NCI-H146 treated with DMSO at 0.1 percent for 48 hours (cell line): ENCODE results near the gene RAB39B.
A peak's percentile ranks its signal among the peaks of the same experiment; 100 is the strongest.
"Not testable (repeated sequence)": the region's sequence is repeated elsewhere in the genome, so short reads cannot be mapped to it uniquely, and the experiment has no call there.

Source experiments
- DNase-seq: peaks from one replicate; lab custom pipeline; 2025; ENCODE audit not compliant: unreplicated experiment; lab: John Stamatoyannopoulos, UW

RAB39B gene, protein sequence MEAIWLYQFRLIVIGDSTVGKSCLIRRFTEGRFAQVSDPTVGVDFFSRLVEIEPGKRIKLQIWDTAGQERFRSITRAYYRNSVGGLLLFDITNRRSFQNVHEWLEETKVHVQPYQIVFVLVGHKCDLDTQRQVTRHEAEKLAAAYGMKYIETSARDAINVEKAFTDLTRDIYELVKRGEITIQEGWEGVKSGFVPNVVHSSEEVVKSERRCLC

DNA sequence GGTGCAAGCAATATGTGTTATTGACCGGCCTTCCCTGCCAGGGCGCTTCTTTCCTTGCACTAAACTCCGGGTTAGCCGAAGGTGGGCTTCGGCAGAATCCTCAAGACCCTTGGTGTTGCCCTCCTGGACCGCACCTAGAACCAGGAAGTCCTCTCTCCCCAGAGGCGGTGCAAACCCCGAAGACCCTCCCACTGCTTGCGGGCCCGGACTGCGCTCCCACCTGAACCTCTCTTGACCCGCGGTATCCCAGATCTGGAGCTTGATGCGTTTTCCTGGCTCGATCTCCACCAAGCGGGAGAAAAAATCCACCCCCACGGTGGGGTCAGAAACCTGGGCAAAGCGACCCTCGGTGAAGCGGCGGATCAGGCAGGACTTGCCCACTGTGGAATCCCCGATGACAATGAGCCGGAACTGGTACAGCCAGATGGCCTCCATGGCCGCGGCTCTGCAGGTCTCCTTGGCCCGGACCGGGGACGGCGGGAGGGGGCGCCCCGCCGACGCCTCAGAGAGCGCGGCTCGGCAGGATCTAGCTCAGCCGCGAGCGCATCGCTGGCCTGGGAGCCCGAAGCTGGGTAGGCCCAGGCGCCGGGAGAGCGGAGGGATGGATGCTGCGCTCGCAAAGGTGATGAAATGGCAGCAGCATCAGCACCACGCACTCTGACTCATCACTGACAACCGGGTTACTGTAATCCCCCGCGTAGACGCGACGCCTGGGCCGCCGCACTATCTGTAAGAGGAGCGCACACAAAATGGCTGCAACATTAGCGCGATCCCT is at the start of gene RAB39B:
TSS of gene RAB39B (minus strand) at position 638 of the 775 bp plus-strand sequence. CDS start at position 435, 203 bp downstream.
- peak; percentile 45 for DNase-seq

DNA sequence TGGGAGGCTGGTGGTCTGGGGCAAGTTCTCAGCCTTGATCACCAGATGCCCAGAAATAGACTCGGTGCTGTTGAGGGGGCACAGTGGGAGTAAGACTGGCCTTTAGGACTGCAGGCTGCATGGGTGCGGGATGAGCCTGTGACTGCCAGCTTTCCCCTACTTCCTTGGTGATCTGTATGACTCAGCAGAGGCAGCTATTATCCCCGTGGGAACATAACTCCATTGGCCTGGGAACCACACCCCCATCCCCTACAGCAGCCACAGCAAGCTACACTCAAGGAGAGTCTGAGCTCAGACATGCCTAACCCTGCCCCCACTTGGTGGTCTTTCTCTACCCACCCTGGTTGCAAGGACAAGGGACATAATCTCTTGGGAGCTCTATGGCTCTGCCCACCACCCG is 49.5 kb upstream of the RAB39B start:
- DNase-seq: no peak

DNA sequence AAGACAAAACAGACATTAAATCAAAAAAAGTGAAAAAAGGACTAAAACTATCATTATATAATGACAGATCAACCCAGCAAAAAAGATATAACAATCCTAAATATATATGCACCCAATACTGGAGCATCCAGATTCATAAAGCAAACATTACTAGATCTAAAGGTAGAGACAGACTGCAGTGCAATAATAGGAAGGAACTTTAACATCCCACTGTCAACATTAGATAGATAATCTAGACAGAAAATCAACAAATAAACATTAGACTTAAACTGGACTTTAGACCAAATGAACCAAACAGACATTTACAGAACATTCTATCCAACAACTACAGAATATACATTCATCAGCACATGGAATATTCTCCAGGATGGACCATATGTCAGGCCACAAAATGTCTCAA is 29.5 kb upstream of the RAB39B start:
- no peak for DNase-seq

DNA sequence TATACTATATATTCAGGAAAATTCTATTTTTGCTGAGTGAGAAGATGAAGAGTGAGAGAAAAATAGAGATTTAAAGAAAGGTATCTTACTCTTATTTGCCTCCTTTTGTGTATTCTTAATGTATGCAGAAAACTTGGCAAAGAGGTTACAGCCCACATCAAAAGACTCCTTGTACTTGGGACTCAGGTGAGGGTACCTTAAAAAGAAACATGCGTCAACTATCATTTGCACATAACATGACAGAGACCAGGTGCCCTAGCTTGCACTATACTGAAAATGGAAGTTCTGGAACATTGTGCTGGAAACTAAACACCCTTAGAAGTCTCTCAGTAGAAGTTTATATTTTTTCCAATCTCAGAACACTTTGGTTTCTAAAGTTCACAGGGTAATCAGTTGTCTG is 15.6 kb upstream of the RAB39B start:
- DNase-seq: no peak

DNA sequence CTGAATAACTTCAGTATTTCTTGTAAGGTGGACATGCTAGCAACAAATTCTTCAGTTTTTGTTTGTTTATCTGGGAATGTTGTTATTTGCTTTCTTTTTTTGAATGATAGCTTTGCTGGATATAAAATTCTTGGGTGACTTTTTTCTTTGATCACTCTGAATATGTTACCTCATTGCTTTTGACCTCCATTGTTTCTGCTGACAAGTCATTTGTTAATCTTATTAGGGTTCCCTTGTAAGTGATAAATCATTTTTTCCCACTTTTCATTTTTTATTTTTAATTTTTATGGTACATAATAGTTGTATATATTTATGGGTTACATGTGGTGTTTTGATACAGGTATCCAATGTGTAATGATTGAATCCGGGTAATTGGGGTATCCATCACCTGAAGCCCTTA is 6.7 kb upstream of the RAB39B start:
- DNase-seq: no peak

DNA sequence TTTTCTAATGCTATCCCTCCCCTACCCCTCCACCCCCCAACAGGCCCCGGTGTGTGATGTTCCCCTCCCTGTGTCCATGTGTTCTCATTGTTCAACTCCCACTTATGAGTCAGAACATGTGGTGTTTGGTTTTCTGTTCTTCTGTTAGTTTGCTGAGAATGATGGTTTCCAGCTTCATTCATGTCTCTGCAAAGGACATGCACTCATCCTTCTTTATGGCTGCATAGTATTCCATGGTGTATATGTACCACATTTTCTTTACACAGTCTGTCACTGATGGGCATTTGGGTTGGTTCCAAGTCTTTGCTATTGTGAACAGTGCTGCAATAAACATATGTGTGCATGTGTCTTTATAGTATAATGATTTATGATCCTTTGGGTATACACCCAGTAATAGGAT is 3.7 kb upstream of the RAB39B start:
- DNase-seq: not testable (repeated sequence)

DNA sequence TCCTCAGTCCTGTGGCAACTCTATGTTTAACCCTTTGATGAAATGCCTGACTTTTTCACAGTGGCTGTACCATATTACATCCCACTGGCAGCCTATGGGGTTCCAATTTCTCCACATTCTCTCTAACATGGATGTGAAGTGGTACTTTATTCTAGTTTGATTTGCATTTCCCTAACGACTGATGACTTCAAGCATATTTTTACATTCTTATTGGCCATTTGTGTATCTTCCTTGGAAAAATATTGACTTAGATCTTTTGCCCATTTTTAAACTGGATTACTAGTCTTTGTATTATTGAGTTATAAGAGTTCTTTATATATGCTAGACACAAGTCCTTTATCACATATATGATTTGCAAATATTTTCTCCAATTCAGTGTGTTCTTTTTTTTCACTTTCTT is 2.1 kb upstream of the RAB39B start:
- DNase-seq: no peak

DNA sequence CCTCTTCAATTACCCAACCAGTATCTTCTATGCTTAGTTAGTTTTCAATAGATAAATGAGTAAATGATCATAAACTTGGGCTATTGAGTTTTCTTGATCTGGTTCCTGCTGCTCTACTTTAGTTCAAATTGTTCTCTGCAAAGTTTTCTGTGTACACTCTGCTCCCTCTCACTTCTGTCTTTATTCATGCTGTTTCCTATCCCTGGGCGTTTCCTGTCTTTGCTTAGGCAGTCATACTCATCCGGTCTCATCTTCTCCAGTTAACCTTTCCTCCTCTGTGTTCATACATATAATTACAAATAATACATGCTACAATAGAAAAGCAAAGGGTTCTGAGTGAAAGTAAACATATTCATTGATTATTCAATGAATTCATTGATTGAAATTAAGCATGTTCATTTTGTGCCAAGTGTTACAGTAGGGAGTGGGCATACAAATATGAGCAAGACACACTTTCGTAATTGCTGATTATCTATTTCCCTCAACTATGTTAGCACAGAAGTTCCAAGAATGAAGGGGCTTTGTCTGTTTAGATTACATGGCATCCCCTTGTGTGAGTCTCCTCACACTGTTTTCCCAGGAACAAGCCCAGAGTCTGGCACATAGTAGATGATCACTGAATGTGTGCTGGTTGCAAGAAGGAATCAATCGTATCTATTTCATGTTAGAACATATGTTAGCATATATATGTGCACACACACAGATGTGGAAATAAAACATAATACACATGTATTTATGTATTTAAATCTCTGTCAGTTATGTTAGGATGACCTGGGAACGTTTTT is 1.1 kb downstream of the RAB39B start:
- DNase-seq: peak; percentile 28

DNA sequence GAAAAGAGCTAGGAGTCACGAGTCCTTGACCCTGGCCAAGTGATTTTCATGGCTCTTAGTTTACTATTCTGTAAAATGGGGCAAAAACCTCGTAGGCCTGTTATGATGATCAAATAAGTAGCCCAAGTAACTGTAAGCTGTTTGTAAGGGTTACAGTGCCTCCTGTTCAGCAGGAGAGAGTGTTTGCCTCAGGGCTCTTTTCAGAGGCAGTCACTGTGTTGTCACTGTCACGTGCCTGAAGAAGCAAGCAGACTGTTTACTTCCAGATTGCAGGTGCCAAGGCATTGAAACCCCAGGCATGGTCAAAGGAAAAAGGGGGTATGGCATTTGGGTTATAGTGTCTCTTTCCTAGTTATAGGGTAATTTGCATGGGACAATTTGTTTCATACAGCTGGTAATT is 4.5 kb downstream of the RAB39B start:
- DNase-seq: no peak

DNA sequence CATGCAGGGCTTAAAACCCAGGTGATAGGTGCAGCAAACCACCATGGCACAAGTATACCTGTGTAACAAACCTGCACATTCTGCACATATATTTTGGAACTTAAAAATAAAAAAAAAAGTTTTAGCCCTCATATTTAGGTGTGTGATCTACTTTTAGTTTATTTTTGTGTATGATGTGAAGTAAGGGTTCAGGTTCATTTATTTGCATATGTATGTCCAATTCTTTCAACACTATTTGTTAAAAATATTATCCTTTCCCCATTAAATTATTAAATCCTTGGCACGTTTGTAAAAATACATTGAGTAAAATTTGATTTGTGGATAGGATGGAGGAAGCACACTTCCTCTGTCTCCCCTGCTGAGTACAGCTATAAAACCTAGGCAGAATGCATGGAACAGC is 12.9 kb downstream of the RAB39B start:
- DNase-seq: no peak

DNA sequence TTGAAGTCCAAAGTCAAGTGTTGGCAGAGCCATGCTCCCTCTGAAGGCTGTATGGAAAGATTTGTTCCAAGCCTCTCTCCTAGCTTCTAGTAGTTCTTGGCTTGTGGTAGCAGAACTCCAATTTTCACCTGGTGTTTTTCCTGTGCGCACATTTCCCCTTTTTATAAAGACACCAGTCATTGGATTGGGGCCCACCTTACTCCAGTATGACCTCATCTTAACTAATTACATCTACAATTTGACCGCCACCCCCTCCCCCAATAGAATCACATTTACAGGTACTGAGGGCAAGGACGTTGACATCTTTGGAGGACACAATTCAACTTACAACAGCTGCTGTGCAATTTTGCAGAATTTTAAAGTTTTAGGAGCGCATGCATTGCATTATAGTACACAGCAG is 16.8 kb downstream of the RAB39B start:
- DNase-seq: no peak

DNA sequence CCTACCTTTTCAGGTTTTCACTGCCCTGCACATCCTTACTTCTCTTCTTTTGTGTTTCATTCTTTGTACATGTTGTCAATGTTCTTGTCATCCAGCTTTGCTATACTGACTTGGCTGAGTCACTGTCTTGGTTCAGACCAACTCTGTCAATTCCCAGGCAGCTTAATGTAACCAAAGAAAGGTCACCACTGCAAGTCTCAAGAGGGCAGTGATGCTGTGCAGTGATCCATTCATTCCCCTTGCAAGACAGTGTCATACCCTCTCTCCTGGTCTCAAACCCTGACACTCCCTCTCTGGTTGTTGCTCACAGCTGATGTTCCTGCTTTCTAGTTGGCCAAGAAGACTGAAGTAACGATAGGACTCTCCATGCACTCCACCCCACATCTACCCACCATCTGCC is 17.5 kb downstream of the RAB39B start:
- DNase-seq: no peak

DNA sequence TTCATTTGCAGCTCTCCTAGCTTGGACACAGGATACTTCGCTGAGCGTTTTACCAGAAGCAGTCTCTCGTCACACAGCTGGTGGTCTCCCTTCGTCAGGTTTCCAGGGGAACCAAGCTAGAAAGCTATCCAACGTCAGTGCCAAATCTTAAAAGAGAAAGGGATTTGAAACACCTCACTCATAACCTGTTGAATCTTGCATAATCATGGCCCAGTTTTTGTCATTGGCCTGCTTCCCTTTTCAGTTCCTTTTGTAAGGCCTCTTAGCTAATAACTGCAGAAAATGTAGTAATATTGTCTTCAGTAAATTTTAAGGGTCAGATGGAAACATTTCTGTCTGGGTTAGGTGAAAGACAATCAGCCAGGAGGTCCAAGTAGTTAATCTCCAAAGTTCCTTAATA is 22.0 kb downstream of the RAB39B start:
- DNase-seq: no peak

DNA sequence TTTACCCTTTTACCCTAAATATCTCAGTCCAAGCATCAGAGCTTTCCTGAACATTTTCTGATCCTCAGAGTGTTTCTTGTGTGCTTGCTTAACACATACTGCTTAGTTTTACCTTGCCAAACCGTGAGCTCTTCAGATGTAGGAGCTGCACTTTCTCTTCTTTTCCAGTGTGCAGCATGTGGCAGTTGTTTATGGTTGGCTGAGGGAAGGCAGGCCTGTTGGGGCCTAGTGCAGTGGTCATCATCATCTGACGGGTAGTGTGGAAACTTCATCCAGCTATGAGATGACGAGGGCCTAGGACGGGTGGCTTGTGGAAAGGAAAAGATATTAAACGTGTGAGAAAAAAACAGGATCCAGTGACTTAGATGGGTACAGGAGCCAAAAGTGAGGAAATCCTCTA is 26.6 kb downstream of the RAB39B start:
- DNase-seq: no peak

DNA sequence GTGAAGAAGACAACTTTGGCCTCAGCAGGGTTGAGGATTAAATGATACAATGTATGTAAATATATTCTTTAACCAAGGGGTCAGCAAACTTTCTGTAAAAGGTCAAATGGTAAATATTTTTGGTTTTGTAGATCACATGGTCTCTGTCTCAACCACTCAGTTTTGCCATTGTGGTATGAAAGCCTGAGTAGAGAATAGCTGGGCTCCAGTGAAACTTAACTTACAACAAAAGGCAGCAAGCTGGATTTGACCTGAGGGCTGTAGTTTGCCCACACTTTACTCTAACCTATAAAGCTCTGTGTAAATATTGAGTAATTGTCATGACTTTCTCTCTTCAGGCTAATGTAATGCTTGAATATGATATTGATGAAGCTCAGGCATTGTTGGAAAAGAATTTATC is 28.4 kb downstream of the RAB39B start:
- DNase-seq: no peak

DNA sequence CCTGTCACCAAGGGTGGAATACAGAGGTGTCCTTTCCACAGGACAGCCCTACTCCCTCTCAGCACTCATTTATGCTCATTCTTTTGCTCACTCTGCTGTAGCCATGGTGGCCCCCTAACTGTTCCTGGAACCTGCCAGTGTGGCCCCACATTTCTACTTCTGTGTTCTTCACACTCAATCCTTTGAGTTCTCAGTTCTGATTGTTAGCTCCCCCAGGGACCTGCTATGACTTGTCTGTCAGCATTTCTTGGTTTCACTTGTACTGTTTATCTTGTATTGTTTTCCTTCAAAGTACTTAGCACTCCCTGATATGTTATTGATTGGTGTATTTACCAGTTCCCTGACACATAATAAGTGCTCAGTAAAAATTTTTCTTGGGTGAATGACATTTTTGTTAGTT is 33.1 kb downstream of the RAB39B start:
- DNase-seq: no peak

DNA sequence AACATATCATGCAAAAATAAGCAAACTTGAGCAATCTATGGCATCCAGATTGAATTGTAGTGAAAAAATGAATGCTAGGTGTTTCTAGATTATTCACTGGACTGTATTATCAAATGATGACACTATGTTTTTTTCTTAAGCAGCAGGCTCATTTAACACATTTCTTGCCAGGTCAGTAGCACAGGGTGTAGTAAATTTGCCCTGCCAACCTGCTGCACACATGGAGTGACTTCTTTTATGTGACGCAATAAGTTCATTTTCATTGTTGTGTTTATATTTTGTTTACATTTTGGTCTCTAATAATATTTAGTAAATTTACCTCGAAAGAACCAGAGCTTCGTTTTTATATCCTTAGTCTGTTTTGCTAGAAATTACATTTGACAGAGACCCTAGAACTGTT is 38.5 kb downstream of the RAB39B start:
- no peak for DNase-seq

DNA sequence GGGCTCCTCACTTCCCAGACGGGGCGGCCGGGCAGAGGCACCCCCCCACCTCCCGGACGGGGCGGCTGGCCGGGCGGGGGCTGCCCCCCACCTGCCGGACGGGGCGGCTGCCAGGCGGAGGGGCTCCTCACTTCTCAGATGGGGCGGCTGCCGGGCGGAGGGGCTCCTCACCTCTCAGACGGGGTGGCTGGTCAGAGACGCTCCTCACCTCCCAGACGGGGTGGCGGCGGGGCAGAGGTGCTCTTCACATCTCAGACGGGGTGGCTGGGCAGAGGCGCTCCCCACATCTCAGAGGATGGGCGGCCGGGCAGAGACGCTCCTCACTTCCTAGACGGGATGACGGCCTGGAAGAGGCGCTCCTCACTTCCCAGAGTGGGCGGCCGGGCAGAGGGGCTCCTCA is 40.5 kb downstream of the RAB39B start:
- not testable (repeated sequence) for DNase-seq

DNA sequence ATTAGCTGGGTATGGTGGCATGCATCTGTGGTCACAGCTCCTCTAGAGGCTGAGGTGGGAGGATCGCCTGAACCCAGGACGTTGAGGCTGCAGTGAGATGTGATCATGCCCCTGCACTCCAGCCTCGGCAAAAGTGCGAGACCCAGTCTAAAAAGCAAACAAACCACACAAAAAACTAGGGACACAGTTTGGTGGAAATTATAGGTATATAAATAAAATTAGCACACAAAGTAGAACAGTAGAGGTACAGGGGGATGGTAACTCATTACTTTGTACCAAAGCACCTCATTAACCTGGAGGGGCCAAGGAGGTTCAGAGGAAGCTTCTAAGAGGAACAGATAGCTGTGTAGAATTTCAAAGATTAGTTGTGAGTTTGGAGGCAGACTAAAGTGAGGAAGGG is 42.9 kb downstream of the RAB39B start:
- no peak for DNase-seq

DNA sequence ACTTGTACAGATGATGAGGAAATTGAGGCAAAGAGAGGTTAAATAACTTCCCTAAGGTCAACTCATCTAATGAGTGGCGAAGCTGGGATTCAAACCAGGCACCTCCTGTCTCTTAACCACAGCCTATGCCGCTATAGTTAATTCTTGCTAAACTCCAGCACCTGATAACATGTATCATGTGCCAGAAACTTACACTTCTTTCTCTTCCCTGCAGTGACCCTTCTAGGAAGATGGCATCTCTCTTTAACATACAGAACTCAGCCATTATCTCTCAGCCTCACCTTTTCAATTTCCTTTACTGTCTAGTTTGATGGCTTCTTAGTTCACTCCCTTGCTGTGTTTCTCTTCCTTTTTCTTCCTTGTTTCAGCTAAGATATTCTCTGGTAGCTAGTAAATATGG is 45.5 kb downstream of the RAB39B start:
- DNase-seq: no peak

DNA sequence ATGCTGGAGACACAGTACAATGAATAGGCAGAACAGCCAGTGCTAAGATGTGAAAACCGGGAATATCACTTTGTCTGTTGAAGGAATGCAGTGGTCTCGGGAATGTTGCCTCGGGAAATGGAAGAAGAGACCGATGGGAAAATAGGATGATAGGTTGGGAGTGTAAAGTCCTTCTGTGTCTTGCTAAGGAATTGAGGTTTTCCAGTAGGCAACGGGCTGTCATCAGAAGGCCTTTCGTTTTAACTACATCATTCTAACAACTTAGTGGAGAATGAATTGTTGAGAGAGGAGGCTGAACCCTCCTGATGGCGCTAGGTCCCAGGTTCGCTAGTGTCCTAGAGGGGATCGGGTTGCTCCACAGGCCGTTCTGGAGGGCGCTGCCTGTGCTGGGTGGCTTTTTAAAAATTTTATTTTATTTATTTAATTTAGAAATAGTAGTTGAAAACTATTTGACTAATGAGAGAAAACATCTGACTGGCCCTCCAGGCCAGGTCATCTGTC is 47.3 kb downstream of the RAB39B start:
- peak; percentile 17 for DNase-seq
